Cardiac muscle cell (in vitro differentiated cells and primary cell): Measurements from ENCODE around the gene RFNG. TPM values are rescaled to one million over a fixed set of nuclear protein-coding genes. Genes with fewer than 3 reads are reported as not detected.

ENCODE experiments used
- DNase-seq, 2 donors: peaks; one replicate each; pipeline versions ENCODE4 v3.0.0 to v3.0.0-alpha.2; 2010 to 2017; ENCODE audit warnings: low read depth in 1 of 2, low spot score in 1 of 2
- H3K27ac ChIP-seq: fragments of 200-600 bp; sonication (generic); 2 replicates; pipeline ENCODE4 v1.5.1; 2016
- H3K27me3 ChIP-seq: fragments of 200-600 bp; sonication (generic); 2 replicates; pipeline ENCODE4 v1.6.0; 2016; ENCODE audit warnings: control low read depth
- H3K36me3 ChIP-seq: fragments of 200-600 bp; sonication (generic); 2 replicates; pipeline ENCODE4 v1.5.1; 2016; ENCODE audit warnings: control low read depth
- H3K4me1 ChIP-seq: fragments of 200-600 bp; sonication (generic); 2 replicates; pipeline ENCODE4 v1.8.1; 2017; ENCODE audit warnings: low read depth, mild to moderate bottlenecking, mixed run types
- H3K4me3 ChIP-seq: fragments of 200-600 bp; sonication (generic); 2 replicates; pipeline ENCODE4 v1.5.1; 2016; ENCODE audit warnings: mild to moderate bottlenecking
- H3K9me3 ChIP-seq: fragments of 200-600 bp; sonication (generic); 2 replicates; pipeline ENCODE4 v1.5.1; 2017; ENCODE audit warnings: low read depth, mild to moderate bottlenecking, control low read depth
- CTCF ChIP-seq: IDR thresholded peaks from 2 replicates; pipeline ENCODE4 v1.5.1; 2012; ENCODE audit warnings: low read depth, mild to moderate bottlenecking, low read length
- polyA plus RNA-seq: library from polyadenylated mRNA; unstranded; fragments of >200 nt; fragmentation: Nextera tagmentation; extraction: Ambion mirVana; gene quantifications from 2 replicates; pipeline ENCODE4 v1.2.1, GENCODE V29; 2016
- total RNA-seq: library from RNA; depleted of rRNA; stranded (reverse); fragments of >200 nt; gene quantifications from 2 replicates; pipeline ENCODE4 v1.2.3, GENCODE V29; 2016

The RFNG gene
- total and polyA plus RNA-seq, 2 experiments from 2014 or later: 94.6 to 98.3 TPM

GRCh38 chr17:82016875-82017459 is 34.6 kb downstream of the RFNG start:
- no peak for TF ChIP-seq CTCF
- Histone ChIP-seq H3K27ac (no peak overlapping the region), H3K4me3 (no peak overlapping the region), H3K27me3 (no peaks in the 10 kb centered on the region), H3K9me3 (no peaks in the 10 kb centered on the region), H3K4me1 (peaks cover 18% of the 10 kb centered on the region), H3K36me3 (no peaks in the 10 kb centered on the region)
- DNase-seq: no peak

GRCh38 chr17:82016061-82016874 is 35.3 kb downstream of the RFNG start:
- no peak overlapping the region for H3K27ac ChIP-seq
- H3K27me3 ChIP-seq: no peaks in the 10 kb centered on the region
- H3K4me3 ChIP-seq: no peak overlapping the region
- peaks cover 18% of the 10 kb centered on the region for H3K4me1 ChIP-seq
- no peaks in the 10 kb centered on the region for H3K36me3 ChIP-seq
- no peaks in the 10 kb centered on the region for H3K9me3 ChIP-seq
- no peak for TF ChIP-seq CTCF
- DNase-seq: no peak

GRCh38 chr17:82015311-82015971 is 36.2 kb downstream of the RFNG start:
- DNase-seq: no peak
- Histone ChIP-seq H3K27ac (no peak overlapping the region), H3K9me3 (no peaks in the 10 kb centered on the region), H3K4me1 (peaks cover 18% of the 10 kb centered on the region), H3K27me3 (no peaks in the 10 kb centered on the region), H3K36me3 (no peaks in the 10 kb centered on the region), H3K4me3 (no peak overlapping the region)
- TF ChIP-seq CTCF: no peak

GRCh38 chr17:82014971-82015310 is 36.7 kb downstream of the RFNG start:
- H3K9me3 ChIP-seq: no peaks in the 10 kb centered on the region
- H3K4me3 ChIP-seq: no peak overlapping the region
- H3K27me3 ChIP-seq: no peaks in the 10 kb centered on the region
- no peak overlapping the region for H3K27ac ChIP-seq
- H3K4me1 ChIP-seq: peaks cover 18% of the 10 kb centered on the region
- DNase-seq: no peak
- H3K36me3 ChIP-seq: no peaks in the 10 kb centered on the region
- no peak for TF ChIP-seq CTCF

GRCh38 chr17:82014432-82014831 is 37.2 kb downstream of the RFNG start:
- H3K4me1 ChIP-seq: peaks cover 18% of the 10 kb centered on the region
- H3K27ac ChIP-seq: no peak overlapping the region
- no peak for TF ChIP-seq CTCF
- H3K36me3 ChIP-seq: no peaks in the 10 kb centered on the region
- no peaks in the 10 kb centered on the region for H3K9me3 ChIP-seq
- H3K4me3 ChIP-seq: no peak overlapping the region
- DNase-seq: no peak
- H3K27me3 ChIP-seq: no peaks in the 10 kb centered on the region
